ENCODE results near the gene PCED1B.
"Not testable (repeated sequence)": the region's sequence is repeated elsewhere in the genome, so short reads cannot be mapped to it uniquely, and the experiment has no call there.

The PCED1B gene

GRCh38 chr12:47079468-47079980, at the start of gene PCED1B, which contains the start of gene AMIGO2:
PCED1B (plus strand) TSS chr12:47079621; CDS start chr12:47235064, 155,443 bp downstream.
AMIGO2 (minus strand) TSS chr12:47079959; CDS start chr12:47079002, 957 bp downstream.
- peak; percentile 17 for DNase-seq

GRCh38 chr12:47029903-47030302, 49.5 kb upstream of the PCED1B start:
- no peak for DNase-seq

- DNase-seq: peak; percentile 30
Observed at GRCh38 chr12:47032644-47033043, 46.8 kb upstream of the PCED1B start.

GRCh38 chr12:47033081-47033480, 46.3 kb upstream of the PCED1B start:
- DNase-seq: peak; percentile 49

GRCh38 chr12:47033789-47034555, 45.4 kb upstream of the PCED1B start:
- no peak for DNase-seq

- no peak for DNase-seq
Observed at GRCh38 chr12:47034661-47035060, 44.8 kb upstream of the PCED1B start.

GRCh38 chr12:47035484-47035883, 43.9 kb upstream of the PCED1B start:
- DNase-seq: no peak

GRCh38 chr12:47038270-47038748, 41.1 kb upstream of the PCED1B start:
- peak; percentile 5 for DNase-seq

- DNase-seq: no peak
Observed at GRCh38 chr12:47039079-47039478, 40.3 kb upstream of the PCED1B start.

- DNase-seq: no peak
Observed at GRCh38 chr12:47039756-47040155, 39.7 kb upstream of the PCED1B start.

- DNase-seq: no peak
Observed at GRCh38 chr12:47041327-47041726, 38.1 kb upstream of the PCED1B start.

- no peak for DNase-seq
Observed at GRCh38 chr12:47048541-47048940, 30.9 kb upstream of the PCED1B start.

GRCh38 chr12:47051291-47051690, 28.1 kb upstream of the PCED1B start:
- not testable (repeated sequence) for DNase-seq

GRCh38 chr12:47052274-47052673, 27.1 kb upstream of the PCED1B start:
- no peak for DNase-seq

GRCh38 chr12:47053961-47054360, 25.5 kb upstream of the PCED1B start:
- DNase-seq: no peak

- no peak for DNase-seq
Observed at GRCh38 chr12:47054659-47055058, 24.8 kb upstream of the PCED1B start.

GRCh38 chr12:47055856-47056255, 23.6 kb upstream of the PCED1B start:
- DNase-seq: not testable (repeated sequence)

- not testable (repeated sequence) for DNase-seq
Observed at GRCh38 chr12:47056944-47057343, 22.5 kb upstream of the PCED1B start.

GRCh38 chr12:47058640-47059039, 20.8 kb upstream of the PCED1B start:
- not testable (repeated sequence) for DNase-seq

- no peak for DNase-seq
Observed at GRCh38 chr12:47065546-47065945, 13.9 kb upstream of the PCED1B start.

GRCh38 chr12:47066278-47067025, 13.0 kb upstream of the PCED1B start:
- DNase-seq: no peak

GRCh38 chr12:47067176-47067575, 12.2 kb upstream of the PCED1B start:
- DNase-seq: no peak

- no peak for DNase-seq
Observed at GRCh38 chr12:47067771-47068431, 11.5 kb upstream of the PCED1B start.
